Limb (tissue), 2 donors: ENCODE data around the gene RNF168.
"Not testable (repeated sequence)": the region's sequence is repeated elsewhere in the genome, so short reads cannot be mapped to it uniquely, and the experiment has no call there.

ENCODE experiments used
- DNase-seq, 2 donors: peaks; one replicate each; pipeline ENCODE4 v3.0.0-alpha.2; 2016; ENCODE audit errors: extremely low spot score in 2 of 2

RNF168 gene

GRCh38 chr3:196503196-196504076 lies at the start of gene RNF168:
TSS of gene RNF168 (minus strand) at chr3:196503768. CDS start at chr3:196503173, 595 bp downstream.
- peak; percentile 93 to 97 for DNase-seq

- DNase-seq = no peak
Observed at GRCh38 chr3:196552253-196552652, 48.7 kb upstream of the RNF168 start.

- DNase-seq = not testable (repeated sequence)
Observed at GRCh38 chr3:196550172-196550571, 46.6 kb upstream of the RNF168 start.

- not testable (repeated sequence) for DNase-seq
Observed at GRCh38 chr3:196549312-196549711, 45.7 kb upstream of the RNF168 start.

- DNase-seq = no peak
Observed at GRCh38 chr3:196547067-196547466, 43.5 kb upstream of the RNF168 start.

- no peak for DNase-seq
Observed at GRCh38 chr3:196546537-196546936, 43.0 kb upstream of the RNF168 start.

- DNase-seq = no peak
Observed at GRCh38 chr3:196544491-196544992, 41.0 kb upstream of the RNF168 start.

- DNase-seq = no peak
Observed at GRCh38 chr3:196541684-196542445, 38.3 kb upstream of the RNF168 start.

- peak; percentile 36 to 46 for DNase-seq
Observed at GRCh38 chr3:196537319-196537984, 33.9 kb upstream of the RNF168 start.

GRCh38 chr3:196533260-196533681 lies 29.7 kb upstream of the RNF168 start:
- no peak for DNase-seq

- no peak for DNase-seq
Observed at GRCh38 chr3:196531418-196531817, 27.9 kb upstream of the RNF168 start.

GRCh38 chr3:196528639-196529233 lies 25.2 kb upstream of the RNF168 start:
- DNase-seq = peak; percentile 33 to 84

GRCh38 chr3:196525141-196525540 lies 21.6 kb upstream of the RNF168 start:
- DNase-seq = no peak

GRCh38 chr3:196524527-196524926 lies 21.0 kb upstream of the RNF168 start:
- DNase-seq = no peak

- DNase-seq = no peak
Observed at GRCh38 chr3:196523841-196524240, 20.3 kb upstream of the RNF168 start.

- DNase-seq = not testable (repeated sequence)
Observed at GRCh38 chr3:196521291-196521690, 17.7 kb upstream of the RNF168 start.

GRCh38 chr3:196519718-196520082 lies 16.1 kb upstream of the RNF168 start:
- no peak for DNase-seq

GRCh38 chr3:196518966-196519717 lies 15.6 kb upstream of the RNF168 start:
- DNase-seq = no peak

- DNase-seq = no peak
Observed at GRCh38 chr3:196517919-196518318, 14.4 kb upstream of the RNF168 start.

GRCh38 chr3:196517162-196517800 lies 13.7 kb upstream of the RNF168 start:
- DNase-seq = no peak
